Activated CD8-positive, alpha-beta memory T cell treated with anti-CD3 and anti-CD28 coated beads, Interleukin-2, amount 50 U/mL, for 48 hours (primary cell): Measurements from ENCODE around the gene ENO3.
"Not testable (repeated sequence)": the region's sequence is repeated elsewhere in the genome, so short reads cannot be mapped to it uniquely, and the experiment has no call there.

Experiments
- DNase-seq: peaks from one replicate; pipeline ENCODE4 v3.0.0-alpha.2; 2020

ENO3 gene

DNA sequence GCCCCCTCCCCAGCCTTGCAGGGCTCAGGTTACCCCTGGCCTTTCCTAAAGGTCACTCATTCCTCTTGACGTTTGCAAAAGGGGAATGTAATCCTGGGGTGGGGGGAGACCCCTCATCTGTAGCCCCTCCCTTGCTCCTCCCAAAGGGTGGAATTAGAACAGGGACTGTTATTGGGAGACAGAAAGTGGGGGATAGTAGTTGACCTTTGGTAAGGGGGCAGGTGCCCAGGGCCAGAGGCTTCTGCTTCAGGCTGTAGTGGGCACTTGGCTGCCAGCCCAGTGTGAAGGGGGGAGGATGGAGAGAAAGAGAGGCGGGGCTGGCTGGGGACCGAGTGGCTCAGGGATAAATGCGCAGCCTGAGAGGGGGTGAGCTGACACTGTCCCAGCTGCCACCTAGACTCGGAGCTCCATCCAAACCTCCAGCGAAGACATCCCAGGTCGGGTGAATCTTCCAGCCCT lies at the start of gene ENO3:
ENO3 (plus strand) TSS at position 374 of the 459 bp plus-strand sequence. CDS start 711 bp downstream, outside the sequence.
- DNase-seq: no peak

DNA sequence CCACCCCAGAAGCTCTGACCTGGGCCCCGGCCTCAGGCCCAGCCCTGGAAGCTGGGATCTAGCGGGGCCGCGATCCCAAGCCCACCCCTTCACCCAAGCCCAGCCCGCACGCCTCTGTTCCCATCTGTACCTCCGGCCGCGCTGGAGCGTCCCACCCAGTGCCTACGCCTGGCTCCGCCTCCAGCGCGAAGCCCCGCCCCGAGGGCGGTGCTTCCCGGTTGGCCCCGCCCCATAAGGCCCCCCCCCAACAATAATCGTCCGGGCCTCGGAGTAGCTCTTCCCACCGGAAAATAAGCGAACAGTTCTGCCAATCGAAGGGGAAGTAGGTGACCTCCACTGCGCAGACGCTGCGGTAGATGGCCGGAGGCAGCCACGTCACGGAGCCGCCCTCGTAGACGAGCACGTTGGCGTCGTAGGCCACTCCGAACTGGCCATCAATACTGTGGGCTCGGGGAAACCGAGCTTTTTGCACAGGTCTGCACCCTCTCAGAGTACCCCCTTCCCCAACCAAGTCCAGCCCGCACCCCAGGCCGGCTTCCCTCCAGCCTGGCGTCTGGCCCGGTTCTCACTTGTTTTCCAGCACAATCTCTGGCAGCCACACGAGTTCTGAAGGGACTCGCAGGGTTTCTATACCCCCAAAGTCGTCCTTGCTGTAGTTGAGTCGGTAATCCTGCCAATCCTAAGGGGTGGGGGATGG lies 49.1 kb upstream of the ENO3 start:
- peak; percentile 67 for DNase-seq

DNA sequence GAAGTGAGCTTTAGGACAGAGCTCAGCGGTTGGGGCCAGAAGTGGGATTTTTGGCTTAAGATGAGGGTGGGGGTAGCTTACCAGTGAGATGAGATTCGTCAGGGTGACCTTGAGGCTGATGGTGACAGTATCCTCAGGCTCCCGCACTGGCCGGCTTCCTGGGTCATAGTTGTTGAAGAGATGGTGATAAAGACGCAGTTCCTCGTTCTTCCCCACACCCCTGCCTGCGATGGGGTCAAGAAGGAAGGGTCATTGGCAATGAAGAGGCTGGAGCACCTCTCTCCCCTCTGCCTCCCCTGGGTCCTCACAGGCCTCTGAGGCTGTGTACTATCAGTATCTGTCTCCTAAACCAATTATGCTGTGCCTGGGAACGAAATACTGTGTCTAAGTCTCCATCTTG lies 48.4 kb upstream of the ENO3 start:
- no peak for DNase-seq

DNA sequence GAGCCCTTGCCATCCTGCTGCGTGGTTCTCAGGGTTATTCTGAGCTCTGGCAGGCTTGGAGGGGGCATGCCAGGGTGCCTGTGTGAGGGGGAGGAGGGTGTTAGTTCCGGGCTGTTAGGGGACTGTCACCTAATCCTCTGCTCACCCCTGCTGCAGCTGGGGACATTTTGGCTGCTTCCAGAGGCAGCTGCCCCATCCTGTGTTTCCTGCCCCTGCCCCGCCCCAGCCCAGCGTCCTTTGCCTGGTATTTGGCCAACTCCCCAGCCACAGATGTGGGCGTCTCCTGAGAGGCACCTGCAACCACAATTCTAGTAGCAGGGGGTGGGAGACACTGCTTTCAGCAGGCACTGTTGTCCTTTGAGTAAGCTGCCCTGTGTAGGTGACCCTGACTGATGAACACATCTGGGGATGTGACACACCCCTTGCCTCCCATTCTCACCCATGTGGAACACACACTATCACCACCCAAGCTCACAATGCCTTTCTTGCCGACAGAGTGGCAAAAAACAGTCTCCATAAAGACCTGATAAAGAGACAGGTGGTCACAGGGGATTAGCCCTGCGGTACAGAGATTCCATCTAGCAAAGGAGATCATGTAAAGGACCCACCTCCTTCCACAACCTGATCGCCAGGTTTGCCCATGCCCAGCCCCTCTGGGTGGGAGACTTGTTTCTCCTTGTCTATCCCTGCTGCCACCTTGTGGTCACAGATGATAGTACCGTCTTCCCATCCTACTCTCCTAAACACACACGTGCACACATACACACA lies 47.7 kb upstream of the ENO3 start, which contains the start of gene CHRNE:
CHRNE (minus strand) TSS at position 48 of the 768 bp plus-strand sequence; CDS start at position 13, 35 bp downstream.
- DNase-seq: peak; percentile 84

DNA sequence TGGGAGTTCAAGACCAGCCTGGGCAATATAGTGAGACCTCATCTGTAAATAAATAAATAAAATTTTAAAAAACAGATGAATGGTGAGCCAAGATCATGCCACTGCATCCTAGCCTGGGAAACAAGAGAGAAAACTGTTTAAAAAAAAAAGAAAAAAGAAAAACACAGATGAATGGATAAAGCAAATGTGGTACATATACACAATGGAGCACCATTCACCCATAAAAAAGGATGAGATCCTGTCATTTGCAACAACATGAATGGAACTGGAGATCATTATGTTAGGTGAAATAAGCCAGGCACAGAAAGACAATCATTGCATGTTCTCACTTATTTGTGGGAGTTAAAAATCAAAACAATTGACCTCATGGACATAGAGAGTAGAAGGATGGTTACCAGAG lies 44.3 kb upstream of the ENO3 start:
- DNase-seq: not testable (repeated sequence)

DNA sequence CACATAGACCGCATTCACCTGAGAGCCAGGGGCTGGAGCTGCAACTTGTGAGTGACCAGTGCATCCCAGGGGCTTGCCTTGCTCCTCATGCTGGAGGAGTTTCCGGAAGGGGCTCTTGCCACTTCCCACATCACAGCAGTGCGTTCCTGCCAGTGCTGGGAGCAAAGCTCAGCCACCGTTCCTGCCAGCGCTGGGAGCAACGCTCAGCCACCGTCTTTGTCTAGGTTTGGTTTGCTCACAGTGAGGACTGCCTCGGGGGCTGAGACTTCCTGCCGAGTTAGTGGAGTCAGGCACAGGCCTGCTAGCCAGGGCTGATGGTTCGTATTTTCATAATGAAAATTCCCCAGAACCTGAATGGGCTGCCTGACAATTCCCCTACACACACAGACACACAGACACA lies 42.6 kb upstream of the ENO3 start:
- DNase-seq: no peak

DNA sequence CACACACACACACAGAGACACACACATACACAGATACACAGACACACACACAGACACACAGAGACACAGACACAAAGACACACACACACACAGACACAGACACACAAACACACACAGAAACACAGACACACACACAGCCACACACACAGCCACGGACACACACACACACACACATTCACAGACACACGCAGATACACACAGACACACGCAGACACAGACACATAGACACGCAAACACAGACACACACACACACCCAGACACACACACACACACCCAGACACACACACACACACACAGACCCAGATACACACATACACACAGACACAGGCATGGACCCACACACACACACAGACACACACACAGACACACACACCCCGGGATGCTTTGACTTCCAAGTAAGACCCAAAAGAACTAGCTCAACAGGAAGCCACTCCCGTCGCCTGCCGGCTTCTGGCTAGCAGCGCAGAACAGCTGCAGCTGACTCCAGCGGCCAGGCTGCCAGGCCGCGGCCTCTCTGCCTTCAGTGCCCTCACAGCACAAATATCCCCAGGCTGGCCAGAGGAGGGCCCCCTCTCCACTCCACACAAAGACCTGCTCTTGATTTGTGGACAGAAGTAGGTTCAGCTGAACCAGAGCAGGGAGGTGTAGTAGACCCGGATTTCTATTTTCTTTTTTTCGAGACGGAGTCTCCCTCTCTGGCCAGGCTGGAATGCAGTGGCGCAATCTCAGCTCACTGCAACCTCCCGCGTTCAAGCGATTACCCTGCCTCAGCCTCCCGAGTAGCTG lies 42.0 kb upstream of the ENO3 start:
- DNase-seq: peak; percentile 84

DNA sequence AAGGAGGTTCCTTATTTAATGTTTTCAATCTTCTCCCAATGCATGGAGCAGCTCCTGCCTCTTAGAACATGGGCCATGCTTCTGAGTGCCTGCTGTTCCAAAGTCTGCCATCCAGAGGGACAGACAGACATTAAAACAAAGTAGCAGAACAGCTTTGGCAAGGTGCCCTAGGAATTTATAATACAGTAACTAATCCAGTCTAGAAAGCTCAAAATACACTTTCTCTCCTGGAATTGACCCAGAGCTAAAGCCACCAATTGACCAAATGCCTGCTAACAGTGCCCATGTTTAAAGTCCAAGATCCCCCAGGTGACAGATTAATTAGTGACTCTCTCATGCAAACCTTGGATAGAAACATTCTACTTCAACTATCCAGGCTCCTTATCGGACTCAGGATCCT lies 36.9 kb upstream of the ENO3 start:
- DNase-seq: no peak

DNA sequence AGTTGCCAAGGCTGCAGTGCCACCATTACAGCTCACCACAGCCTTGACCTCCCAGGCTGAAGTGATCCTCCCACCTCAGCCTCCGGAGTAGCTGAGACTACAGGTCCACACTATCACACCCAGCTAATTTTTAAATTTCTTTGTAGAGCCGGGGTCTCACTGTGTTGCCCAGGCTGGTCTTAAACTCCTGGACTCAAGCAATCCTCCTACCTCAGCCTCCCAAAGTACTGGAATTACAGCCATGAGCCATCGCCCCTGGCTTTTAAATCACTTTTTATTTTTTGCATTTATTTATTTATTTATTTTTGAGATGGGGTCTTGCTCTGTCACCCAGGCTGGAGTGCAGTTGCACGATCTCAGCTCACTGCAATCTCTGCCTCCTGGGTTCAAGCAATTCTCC lies 36.4 kb upstream of the ENO3 start:
- DNase-seq: not testable (repeated sequence)

DNA sequence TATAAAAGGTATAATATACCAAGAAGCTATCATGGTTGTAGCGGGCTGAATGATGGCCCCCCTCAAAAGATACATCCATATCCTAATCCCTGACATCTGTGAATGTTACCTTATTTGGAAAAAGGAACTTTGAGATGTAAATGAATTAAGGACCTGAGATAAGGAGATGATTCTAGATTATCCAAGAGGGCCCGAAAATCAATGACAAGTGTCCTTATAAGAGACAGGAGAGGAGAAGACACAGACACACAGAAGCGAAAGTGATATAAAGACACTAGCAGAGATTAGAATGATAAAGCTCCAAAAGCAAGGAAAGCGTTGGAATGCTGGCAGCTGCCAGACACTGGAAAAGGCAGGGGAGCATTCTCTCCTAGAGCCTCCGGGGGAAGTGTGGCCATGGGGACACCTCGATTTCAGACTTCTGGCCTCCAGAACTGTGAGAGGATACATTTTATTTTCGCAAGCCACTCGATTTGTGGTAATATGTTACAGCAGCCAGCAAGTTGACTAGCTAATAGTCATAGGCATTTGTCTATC lies 31.3 kb upstream of the ENO3 start:
- no peak for DNase-seq

DNA sequence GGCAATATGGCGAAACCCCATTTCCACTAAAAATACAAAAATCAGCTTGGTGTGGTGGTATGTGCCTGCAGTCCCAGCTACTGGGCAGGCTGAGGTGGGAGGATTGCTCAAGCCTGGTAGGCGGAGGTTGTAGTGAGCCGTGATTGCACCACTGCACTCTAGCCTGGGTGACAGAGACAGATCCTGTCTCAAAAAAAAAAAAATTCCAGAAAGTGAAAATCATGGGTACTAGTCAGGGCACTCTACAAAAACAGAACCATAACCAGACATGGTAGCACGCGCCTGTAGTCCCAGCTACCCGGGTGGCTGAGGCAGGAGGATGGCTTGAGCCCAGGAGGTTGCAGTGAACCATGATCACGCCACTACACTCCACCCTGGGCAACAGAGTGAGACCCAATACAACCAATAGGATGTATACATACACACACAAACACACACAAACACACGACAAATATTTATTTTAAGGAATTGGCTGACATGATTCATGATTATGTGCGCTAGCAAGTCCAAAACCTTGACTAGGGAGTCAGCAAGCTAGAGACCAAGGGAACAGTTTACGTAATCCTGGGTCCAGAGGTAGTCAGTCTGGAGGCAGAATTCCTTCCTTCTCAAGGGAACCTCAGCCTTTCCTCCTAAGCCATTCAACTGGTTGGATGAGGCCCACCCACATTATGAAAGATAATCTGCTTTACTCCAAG lies 30.4 kb upstream of the ENO3 start:
- DNase-seq: no peak

DNA sequence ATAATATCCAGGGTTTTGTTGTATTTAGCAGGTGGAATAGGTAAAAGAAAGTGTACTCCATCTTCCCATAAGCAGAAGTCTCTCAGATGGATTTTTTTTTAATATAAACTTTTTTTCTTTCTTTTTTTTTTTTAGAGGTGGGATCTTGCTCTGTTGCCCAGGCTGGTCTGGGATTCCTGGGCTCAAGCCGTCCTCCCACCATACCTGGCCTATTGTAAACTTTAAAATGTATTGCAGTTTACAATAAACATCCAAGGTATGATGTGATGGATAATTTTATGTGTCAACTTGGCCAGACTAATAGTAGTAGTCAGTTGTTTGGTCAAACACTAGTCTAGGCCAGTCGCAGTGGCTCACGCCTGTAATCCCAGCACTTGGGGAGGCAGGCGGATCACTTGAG lies 29.6 kb upstream of the ENO3 start:
- no peak for DNase-seq

DNA sequence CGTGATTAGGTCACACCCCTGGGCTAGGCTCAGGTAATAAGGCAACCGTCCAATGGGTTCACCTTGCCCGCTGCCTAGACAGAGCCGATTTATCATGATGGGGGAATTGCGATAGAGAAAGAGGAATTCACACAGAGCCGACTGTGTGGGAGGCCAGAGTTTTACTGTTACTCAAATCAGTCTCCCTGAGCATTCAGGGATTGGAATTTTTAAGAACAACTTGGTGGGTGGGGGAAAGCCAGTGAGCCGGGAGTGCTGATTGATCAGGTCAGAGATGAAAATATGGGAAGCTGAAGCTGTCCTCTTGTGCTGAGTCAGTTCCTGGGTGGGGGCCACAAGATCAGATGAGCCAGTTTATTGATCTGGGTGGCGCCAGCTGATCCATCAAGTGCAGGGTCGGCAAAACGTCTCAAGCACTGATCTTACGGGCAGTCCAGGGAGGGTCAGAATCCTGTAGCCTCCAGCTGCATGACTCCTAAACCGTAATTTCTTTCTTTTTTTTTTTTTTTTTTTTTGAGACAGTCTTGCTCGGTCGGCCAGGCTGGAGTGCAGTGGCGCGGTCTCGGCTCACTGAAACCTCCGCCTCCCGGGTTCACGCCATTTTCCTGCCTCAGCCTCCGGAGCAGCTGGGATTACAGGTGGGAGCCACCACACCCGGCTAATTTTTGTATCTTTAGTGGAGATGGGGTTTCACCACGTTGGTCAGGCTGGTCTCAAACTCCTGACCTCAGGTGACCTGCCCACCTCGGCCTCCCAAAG lies 24.2 kb upstream of the ENO3 start:
- DNase-seq: not testable (repeated sequence)

DNA sequence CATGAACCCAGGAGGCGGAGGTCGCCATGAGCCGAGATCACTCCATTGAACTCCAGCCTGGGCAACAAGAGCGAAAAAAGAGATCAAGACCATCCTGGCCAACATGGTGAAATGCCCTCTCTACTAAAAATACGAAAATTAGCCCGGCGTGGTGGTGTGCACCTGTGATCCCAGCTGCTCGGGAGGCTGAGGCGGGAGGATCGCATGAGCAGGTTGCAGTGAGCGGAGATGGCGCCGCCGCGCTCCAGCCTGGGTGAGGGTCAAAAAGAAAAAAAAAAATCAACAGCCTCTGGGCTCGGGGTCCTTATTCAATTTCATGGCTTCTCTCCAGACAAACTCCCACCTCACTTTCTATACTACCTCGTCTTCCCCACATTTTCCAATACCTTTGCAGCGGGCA lies 22.0 kb upstream of the ENO3 start:
- DNase-seq: no peak

DNA sequence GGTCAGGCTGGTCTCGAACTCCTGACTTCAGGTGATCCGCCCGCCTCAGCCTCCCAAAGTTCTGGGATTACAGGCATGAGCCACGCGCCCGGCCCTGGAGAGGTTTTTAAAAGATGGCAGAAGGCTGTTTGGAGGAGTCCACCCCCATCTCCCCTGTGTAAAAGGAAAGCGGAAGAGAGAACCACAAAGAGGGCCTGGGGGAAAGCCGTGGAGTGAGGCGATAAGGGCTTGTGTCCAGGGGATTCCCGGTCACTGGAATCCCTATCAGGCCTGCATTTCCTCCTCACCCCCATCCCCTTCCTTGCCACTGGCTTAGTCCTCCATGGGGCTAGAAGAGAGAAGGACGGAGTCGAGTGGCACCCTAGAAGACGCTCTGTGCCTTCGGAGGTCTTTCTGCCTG lies 19.0 kb upstream of the ENO3 start, which contains the start of gene GP1BA:
GP1BA (plus strand) TSS at position 315 of the 400 bp plus-strand sequence. CDS start 328 bp downstream, outside the sequence.
- DNase-seq: no peak

DNA sequence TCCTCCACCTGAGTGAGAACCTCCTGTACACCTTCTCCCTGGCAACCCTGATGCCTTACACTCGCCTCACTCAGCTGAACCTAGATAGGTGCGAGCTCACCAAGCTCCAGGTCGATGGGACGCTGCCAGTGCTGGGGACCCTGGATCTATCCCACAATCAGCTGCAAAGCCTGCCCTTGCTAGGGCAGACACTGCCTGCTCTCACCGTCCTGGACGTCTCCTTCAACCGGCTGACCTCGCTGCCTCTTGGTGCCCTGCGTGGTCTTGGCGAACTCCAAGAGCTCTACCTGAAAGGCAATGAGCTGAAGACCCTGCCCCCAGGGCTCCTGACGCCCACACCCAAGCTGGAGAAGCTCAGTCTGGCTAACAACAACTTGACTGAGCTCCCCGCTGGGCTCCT lies 18.2 kb upstream of the ENO3 start:
- no peak for DNase-seq

DNA sequence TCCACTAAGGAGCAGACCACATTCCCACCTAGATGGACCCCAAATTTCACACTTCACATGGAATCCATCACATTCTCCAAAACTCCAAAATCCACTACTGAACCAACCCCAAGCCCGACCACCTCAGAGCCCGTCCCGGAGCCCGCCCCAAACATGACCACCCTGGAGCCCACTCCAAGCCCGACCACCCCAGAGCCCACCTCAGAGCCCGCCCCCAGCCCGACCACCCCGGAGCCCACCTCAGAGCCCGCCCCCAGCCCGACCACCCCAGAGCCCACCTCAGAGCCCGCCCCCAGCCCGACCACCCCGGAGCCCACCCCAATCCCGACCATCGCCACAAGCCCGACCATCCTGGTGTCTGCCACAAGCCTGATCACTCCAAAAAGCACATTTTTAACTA lies 17.3 kb upstream of the ENO3 start:
- no peak for DNase-seq

DNA sequence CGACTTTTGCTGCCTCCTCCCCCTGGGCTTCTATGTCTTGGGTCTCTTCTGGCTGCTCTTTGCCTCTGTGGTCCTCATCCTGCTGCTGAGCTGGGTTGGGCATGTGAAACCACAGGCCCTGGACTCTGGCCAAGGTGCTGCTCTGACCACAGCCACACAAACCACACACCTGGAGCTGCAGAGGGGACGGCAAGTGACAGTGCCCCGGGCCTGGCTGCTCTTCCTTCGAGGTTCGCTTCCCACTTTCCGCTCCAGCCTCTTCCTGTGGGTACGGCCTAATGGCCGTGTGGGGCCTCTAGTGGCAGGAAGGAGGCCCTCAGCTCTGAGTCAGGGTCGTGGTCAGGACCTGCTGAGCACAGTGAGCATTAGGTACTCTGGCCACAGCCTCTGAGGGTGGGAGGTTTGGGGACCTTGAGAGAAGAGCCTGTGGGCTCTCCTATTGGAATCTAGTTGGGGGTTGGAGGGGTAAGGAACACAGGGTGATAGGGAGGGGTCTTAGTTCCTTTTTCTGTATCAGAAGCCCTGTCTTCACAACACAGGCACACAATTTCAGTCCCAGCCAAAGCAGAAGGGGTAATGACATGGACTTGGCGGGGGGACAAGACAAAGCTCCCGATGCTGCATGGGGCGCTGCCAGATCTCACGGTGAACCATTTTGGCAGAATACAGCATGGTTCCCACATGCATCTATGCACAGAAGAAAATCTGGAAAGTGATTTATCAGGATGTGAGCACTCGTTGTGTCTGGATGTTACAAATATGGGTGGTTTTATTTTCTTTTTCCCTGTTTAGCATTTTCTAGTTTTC lies 16.5 kb upstream of the ENO3 start:
- no peak for DNase-seq

DNA sequence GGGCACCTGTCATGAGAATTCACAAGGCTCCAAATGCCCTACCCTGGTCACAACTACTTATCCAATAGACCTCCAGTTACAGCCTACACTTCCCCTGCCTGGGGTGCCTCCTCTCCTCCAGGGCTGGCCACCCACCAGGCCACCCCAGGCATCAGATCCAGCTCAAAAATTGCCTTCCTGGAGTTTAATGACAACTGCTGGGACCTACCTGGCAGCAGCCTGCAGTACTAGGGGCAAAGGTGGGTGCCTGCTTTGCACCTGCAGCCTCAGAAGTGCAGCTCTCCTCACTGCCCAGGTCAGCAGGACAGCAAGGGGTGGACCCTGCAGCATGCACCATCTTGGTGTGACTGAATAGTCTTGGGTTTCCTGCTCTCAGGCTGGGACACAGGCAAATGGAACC lies 15.3 kb upstream of the ENO3 start:
- DNase-seq: no peak

DNA sequence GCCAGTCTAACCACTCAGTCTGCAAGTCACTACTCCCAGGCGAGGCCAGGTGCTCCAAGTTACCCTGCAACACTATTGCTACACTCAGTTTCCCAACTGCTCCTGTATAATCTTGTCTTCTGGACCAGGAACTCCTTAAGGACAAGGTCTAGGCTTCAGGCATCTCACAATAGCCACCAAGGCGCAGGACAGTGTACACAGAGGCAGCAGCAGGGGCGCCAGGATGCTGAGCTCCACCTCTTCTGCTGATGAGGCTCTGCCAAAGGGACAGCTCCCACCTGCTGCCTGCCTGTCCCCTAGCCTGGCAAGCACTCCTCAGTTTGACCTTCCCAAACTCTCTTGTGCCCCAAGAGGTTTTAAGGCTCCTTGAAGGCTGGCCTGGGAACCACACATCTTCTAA lies 14.5 kb upstream of the ENO3 start:
- DNase-seq: no peak

DNA sequence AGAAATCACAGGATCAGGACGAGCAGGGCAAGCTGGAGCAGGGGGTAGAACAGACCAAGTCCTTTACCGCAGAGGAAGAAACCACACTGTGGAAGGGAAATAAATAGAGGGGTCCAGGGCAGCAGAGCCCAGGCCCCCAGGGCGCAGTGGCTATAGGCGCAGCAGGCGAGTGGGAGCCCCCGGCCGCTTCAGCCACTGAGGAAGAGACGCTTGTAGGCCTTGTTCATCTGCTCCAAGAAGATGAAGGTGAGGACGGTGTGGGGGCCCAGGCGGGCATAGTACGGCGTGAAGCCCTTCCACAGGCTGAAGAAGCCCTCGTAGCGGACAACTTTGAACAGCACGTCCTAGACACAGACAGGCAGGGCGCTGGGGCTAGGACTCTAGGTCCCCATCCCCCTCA lies 13.4 kb upstream of the ENO3 start:
- DNase-seq: no peak
